Inflammatory macrophage treated with lipopolysaccharide for 4 hours (primary cell): Measurements from ENCODE around the gene FCHO2.
"Not testable (repeated sequence)": the region's sequence is repeated elsewhere in the genome, so short reads cannot be mapped to it uniquely, and the experiment has no call there.

ENCODE experiments used
- DNase-seq: peaks from one replicate; pipeline ENCODE4 v3.0.0-alpha.2; 2020

The FCHO2 gene

DNA sequence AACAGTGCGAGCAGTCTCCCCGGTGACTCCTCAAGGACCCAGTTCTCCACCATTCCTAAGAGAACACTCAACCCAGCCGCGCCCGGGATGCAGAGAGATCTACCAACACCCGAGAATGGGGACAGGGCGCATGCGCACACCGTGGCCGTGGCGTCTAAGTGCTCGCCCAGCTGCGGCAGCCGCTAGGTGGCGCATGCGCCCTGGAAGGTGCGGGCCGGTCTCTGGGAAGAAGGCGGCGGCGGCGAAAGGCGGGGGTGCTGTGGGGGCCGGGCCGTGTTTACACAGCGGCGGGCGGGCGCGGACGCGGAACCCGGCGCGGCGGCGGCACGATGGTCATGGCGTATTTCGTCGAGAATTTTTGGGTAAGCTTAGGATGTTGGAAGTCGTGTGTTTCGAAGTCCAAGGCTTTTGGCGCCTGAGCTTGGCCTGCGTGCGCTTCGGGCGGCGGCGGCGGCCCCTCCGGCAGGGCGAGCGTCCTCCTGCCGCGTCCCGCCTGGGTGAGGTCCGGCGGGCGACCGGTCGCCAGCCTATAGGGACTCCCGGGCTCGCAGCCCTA is at the start of gene FCHO2:
Gene FCHO2 (plus strand): TSS at position 274 of the 556 bp plus-strand sequence. CDS start 56 bp downstream, at position 330.
- DNase-seq, result peak; percentile 98

DNA sequence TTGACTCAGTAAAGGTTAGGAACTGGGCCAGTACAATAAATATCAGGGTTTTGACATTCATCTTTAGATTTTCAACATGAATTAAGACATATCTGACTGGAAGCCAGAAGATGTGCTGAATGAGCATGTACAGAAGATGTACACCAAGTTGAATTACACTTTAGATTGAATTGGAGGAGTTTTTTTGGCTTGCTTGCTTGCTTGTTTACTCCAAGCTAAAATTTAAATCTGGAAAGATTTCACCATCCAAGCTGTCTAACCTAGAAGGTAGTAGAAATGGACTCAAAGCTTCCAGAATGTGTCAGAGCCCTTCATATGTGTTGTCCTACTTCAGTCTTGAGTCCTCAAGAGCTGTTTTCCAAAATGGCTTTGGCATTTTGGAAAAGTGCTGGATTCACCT is 49.0 kb upstream of the FCHO2 start:
- DNase-seq, result no peak

DNA sequence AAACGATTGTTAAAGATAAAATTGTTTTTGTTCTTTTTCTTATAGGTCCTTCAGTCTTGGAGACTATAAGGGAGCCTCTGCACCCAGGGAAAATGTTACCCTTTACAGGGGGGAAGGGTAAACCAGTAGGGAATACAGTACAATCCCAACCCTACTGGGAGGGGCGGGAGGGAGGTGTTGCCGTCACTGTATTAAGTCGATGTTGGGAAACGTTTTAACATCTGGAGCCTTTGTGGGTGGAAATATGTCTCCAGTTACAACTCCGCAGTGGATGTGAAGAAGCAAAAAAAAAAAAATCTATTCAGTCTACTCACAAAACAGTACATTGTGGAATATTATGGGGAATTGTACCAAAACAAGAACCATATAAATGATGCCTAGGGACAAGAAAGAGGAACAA is 47.2 kb upstream of the FCHO2 start:
- DNase-seq, result no peak

- DNase-seq, result no peak
Observed at GRCh38 chr5:72917371-72917776, 38.5 kb upstream of the FCHO2 start.

- DNase-seq, result peak; percentile 60
Observed at GRCh38 chr5:72920690-72921502, 34.9 kb upstream of the FCHO2 start.

DNA sequence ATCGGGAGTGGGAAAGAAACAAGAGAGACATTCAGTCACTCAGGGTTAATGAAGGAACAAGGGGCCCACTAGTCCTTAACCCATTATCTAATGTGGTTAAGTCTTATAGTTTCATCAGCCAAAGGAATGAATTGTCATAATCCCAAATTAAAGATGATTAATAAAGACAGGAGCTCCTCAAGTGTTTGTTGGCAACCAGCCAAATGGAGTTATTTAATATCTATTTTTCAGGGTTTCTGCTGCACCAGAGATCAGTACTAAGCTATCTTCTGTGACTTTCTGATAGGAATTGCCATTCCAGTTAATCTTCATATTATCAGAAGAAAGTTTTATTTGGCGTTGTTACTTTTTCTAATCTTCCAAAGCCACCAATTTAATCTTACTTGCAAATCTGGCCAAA is 34.0 kb upstream of the FCHO2 start:
- DNase-seq, result peak; percentile 37

- DNase-seq, result peak; percentile 86
Observed at GRCh38 chr5:72922422-72922821, 33.4 kb upstream of the FCHO2 start.

- no peak for DNase-seq
Observed at GRCh38 chr5:72925336-72926010, 30.4 kb upstream of the FCHO2 start.

- DNase-seq, result not testable (repeated sequence)
Observed at GRCh38 chr5:72932686-72933085, 23.2 kb upstream of the FCHO2 start.

DNA sequence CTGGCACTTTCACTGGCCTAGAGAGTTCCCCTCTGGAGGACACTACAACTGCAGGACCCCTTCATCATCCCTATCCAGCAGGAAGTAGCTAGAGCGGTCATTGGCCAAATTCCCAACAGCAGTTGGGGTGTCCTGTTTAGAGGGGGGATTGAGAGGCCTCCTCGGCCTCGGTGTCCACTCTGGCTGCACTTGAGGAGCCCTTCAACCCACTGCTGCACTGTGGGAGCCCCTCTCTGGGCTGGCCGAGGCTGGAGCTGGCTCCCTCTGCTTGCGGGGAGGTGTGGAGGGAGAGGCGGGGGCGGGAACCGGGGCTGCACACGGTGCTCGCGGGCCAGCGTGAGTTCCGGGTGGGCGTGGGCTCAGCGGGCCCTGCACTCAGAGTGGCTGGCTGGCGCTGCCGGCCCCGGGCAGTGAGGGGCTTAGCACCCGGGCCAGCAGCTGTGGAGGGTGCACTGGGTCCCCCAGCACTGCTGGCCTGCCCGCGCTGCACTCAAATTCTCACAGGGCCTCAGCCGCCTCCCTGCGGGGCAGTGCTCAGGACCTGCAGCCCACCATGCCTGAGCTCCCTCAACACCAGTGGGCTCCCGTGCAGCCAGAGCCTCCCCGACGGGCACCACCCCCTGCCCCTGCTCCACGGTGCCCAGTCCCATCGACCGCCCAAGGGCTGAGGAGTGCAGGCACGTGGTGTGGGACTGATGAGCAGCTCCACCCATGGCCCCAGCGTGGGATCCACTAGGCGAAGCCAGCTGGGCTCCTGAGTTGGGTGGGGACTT is 20.7 kb upstream of the FCHO2 start:
- DNase-seq, result not testable (repeated sequence)

DNA sequence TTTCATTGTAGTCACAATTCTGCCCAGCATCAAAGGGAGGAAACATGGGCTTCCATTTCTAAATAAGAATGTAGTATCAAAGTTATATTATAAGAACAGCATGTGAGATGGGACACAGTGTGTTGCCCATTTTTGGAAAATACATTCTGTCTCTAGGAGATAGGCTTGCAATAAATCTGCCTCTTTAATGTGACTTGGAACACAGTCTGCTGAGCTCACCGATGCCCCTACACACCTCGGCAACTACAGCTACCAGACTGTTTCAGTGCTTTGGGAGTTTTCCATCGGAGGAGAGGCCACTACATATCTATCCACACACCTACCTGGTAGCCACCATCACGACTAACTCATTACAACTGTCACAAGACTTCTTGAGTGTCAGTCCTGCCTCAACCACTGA is 18.9 kb upstream of the FCHO2 start:
- no peak for DNase-seq

DNA sequence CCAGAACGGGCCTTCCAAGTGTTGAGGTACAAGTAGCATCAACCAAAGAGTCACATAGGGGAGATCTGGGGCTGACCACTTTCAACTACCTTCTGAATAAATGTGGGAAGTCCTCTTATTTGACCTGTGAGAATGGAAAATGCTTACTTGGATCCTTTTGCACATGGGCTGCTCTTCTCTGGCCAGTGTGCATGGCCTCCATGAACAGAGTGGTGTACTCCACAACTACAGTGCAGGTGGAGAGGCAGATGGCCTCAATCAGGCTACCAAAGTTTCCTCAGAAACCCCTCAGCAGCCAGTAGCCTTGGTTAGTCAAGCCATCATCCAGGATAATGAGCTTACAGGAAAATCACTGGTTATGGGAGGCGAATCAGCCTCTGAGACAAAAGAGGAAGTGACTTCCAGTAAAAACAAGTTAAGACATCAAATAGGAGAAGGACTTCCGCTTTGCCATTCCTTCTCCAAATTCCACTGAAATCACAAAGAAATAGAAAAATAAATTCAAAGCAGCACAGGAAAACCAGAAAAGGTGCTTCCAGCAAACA is 18.3 kb upstream of the FCHO2 start:
- DNase-seq, result peak; percentile 80

DNA sequence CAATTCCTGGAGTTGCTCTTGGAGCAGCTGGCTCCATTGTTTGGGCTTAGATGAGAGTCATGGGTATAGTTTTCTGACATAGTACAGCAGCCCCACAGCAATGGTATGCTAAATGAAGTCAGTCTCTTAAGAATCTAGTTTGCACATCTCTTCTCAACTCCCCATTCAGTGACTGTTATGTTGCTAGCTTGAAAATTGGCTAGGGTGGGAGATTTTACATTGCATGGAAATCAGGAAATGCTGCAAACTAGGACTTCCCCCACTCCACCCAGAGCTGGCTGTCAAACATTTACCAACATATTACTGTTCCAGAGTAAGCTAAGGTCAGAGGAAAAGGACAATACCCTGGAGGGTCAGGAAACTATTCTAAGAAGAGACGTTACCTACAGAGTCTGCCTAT is 17.6 kb upstream of the FCHO2 start:
- peak; percentile 90 for DNase-seq

GRCh38 chr5:72940082-72940481 is 15.8 kb upstream of the FCHO2 start:
- DNase-seq, result peak; percentile 91

- no peak for DNase-seq
Observed at GRCh38 chr5:72943307-72943706, 12.5 kb upstream of the FCHO2 start.

DNA sequence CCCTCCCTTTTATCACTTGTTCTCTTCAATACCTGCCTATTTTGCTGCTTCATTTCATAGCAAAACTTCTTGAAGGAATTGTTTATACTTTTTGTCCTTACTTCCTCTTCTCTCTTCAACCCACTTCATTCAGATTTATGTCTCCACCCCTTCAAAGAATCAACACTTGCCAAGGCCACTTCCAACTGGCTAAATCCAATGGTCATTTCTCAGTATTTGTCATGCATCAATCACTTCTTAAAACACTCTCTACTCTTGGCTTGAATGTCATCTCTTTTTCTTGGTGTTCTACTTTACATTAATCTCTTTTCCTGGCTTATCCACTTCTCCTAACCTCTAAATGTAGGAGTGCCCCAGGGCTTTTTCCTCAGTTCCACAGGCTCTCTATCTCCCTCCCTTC is 8.3 kb upstream of the FCHO2 start:
- DNase-seq, result peak; percentile 35

DNA sequence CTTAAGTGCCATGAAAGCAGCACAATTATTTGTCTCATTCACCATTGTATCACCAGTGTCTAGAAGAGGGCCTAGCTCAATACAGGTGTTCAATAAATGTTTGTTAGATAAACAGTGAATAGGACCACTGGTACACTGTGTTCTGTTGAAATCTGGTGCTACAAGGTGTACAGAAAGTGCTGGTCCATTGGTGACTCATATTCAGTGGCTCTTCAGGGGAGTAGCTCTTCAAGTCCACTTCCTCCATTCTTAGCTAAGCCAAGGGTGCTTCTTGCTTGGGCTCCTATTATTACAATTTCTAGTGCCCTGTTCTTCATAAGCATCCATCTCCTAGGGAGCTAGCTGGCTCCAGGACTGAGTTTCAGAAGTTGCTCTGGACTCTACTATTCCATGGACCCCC is 6.4 kb upstream of the FCHO2 start:
- DNase-seq, result peak; percentile 47

DNA sequence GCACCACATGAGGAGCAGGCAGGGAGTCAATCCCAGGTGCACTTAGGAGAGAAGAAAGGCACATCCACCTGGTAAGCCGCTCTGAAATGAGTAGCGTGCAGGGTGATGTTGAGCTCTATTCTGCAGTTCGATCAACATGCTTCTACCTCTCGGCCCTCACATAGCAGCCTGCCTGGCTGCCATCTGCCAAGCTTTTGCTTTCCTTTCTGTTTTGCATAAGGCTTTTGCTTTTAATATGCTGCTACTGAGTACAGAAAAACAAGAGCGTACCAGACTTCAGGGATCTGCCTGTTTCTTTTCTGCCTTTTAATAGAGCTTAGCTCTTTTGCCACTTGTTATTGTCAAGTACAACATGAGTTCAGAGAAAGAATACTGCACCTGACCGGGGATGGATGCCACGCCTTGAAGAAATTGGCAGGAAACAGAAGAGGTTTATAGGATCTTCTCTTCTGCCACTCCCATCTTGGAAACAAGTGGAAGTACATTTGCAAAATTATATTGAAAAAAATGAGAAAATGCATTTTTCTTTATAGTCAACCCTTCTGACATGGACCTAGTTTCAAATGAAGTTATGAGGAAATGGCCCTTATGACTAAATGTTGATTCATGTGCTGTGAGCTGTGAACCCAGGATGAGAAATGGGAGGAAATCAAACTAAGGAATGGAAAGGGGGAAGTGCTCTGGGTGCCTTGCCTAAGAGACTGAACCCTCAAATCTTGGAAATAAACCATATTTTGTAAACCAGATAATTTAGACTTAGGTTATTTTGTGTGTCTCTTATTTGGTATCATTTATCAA is 4.0 kb upstream of the FCHO2 start:
- peak; percentile 94 for DNase-seq

DNA sequence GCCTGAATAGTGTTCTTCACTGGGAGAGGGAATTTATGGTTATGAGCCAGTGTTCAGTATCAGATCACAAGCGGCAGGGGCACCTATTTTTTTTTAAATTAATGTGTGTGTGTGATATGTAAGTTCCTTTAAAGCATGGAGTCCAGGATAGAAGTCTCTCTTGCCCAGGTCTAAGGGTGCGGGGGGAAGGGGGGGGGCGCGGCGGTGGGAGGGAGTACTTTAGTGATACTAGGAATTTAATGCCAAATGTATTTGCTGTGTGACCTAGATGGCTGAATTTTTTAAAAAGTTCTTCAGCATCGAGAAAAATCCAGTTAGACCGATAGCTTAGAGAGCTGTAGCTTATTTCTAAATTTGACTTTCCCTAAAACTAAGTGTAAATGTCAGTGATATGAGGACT is 1.5 kb upstream of the FCHO2 start:
- DNase-seq, result no peak

DNA sequence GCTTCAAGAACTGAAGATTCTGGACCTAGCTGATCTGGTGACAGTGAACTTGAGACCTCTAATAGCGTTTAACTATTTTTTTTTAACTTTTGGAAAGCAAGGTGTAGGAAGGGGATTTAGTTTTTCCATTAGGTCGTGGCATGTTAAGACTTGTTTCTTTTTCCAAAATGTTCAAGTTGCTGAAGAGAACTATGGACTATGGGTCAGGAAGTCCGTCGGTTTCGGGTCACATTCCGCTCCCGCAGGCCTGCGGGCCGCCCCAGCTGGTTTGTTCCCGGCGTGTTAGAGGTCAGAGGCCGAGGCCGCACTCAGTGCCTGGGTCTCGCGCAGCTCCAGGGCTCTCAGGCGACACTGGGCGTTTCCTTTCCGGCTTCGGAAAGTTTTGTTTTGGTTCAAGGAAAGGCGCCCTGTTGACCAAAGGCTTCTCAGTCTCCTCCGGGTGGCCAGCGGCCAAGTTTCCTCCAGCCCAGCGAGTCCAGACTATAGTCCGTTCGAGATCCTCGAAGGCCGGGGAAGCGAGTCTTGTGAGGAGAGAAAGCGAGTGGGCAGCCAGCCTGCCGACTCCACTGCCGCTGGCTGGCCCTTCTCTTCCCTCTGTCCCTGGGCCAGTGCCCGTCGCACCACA is 586 bp upstream of the FCHO2 start:
- DNase-seq, result peak; percentile 78

DNA sequence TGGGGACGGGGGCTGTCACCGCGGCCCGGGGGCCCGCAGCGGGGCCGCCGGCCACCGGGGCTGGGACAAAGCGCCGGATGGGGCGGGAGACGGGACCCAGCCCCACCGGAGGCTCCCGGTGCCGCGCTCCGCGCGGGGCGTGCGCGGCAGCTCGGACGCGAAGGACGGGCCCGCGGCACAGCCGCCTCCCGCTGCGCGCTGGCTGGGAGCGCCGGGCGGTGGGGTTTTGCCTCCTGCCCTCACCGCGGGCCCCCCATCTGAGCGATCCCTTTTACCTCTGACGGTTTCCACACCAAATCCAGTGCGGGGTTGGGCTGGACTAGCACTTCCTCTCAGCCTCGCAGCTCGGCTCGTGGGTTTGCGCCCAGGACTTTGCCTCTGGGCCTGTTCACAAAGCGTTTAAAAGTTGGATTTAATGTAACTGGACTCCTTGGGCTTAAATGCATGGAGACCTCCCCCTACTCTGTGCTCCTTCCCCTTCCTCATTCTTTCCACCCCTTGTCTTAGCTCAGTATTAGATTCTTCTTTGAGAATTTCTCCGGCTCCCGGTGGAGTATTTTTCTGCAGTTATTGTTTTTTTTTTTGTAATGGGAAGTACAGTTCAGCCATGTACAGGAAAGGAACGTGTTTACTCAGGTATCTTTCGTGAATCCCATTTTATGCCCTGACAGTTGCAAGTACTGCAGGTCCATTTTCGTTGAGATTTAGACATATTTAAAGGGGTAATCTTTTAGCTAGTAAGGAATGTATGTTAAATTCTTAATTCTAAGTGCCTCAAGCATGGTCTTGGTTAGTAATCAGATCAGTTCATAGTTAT is 691 bp downstream of the FCHO2 start:
- DNase-seq, result peak; percentile 68
